Transverse colon (tissue), 4 donors: ENCODE results near the gene CAMKK1. TPM values are rescaled to one million over a fixed set of nuclear protein-coding genes. Genes with fewer than 3 reads are reported as not detected.

Experiments
- DNase-seq: peaks from one replicate; pipeline ENCODE4 v3.0.0-alpha.2; 2019
- H3K27ac ChIP-seq, 4 donors: fragments of 200-600 bp; sonication (generic); 2 replicates each; pipeline ENCODE4 v1.5.1; 2016 to 2018; ENCODE audit warnings: inconsistent platforms in 4 of 4
- H3K27me3 ChIP-seq: fragments of 200-600 bp; sonication (generic); 2 replicates; pipeline ENCODE4 v1.5.1; 2017; ENCODE audit warnings: inconsistent platforms
- H3K36me3 ChIP-seq, 4 donors: fragments of 200-600 bp; sonication (generic); 2 replicates each; pipeline ENCODE4 v1.5.1; 2017 to 2019; ENCODE audit warnings: inconsistent platforms in 4 of 4
- H3K4me1 ChIP-seq, 4 donors: fragments of 200-600 bp; sonication (generic); 2 replicates each; pipeline ENCODE4 v1.5.1; 2017 to 2020; ENCODE audit warnings: inconsistent platforms in 4 of 4
- H3K4me3 ChIP-seq, 4 donors: fragments of 200-600 bp; sonication (generic); 1 replicate in 1 of 4; 2 replicates in 3 of 4; pipeline versions ENCODE4 v1.5.1 to v1.6.1; 2017 to 2019; ENCODE audit warnings: inconsistent platforms in 4 of 4
- H3K9me3 ChIP-seq, 2 donors: fragments of 200-600 bp; sonication (generic); 2 replicates each; pipeline ENCODE4 v1.5.1; 2017 to 2019; ENCODE audit warnings: inconsistent platforms in 2 of 2
- CTCF ChIP-seq, 5 experiments: fragments of 200-600 bp in 3 of 5; fragments of 450-650 bp in 2 of 5; sonication (generic) in 3 of 5; IDR thresholded peaks; 1 replicate in 2 of 5; 2 replicates in 3 of 5; pipeline ENCODE4 v1.5.1; 2016 to 2017; ENCODE audit warnings: antibody characterized with exemption in 5 of 5, inconsistent platforms in 3 of 5, mild to moderate bottlenecking in 2 of 5, moderate library complexity in 1 of 5
- EP300 ChIP-seq: sonication (generic); formaldehyde crosslinking; IDR thresholded peaks from one replicate; pipeline ENCODE4 v1.6.1; 2017; ENCODE audit warnings: antibody characterized with exemption, low read depth
- POLR2A ChIP-seq: fragments of 450-650 bp; IDR thresholded peaks from one replicate; pipeline ENCODE4 v1.6.1; 2016; ENCODE audit warnings: antibody characterized with exemption, mild to moderate bottlenecking, moderate library complexity
- POLR2AphosphoS5 ChIP-seq, 3 donors: sonication (generic); formaldehyde crosslinking; IDR thresholded peaks; one replicate each; pipeline ENCODE4 v1.6.1; 2016; ENCODE audit warnings: antibody characterized with exemption in 3 of 3
- WGBS, 2 donors: methylation state at CpG; one replicate each; pipeline ENCODE4 v1.1.5; 2018; ENCODE audit warnings: low coverage in 1 of 2; 5-methylcytosine and 5-hydroxymethylcytosine counted together
- in situ Hi-C, 4 donors: fragments of 200-750 bp; cut with MboI; loops; one replicate each; pipeline versions ENCODE4 v1.15.0 to v1.15.1; 2017; ENCODE audit warnings: low sequenced_read_pairs in 3 of 4, low pct_ligation_motif_present in 1 of 4, low pct_unique_long_range_greater_than_20kb in 1 of 4
- intact Hi-C: fragments of 100-400 bp; cut with DNase I; formaldehyde crosslinking; loops from one replicate; pipeline ENCODE4 v1.15.1; 2023; ENCODE audit warnings: low total_unique reads
- total RNA-seq, 4 donors: library from RNA; depleted of rRNA; stranded (reverse); fragments of >200 nt; gene quantifications; one replicate each; pipeline ENCODE4 v1.1.0, GENCODE V29; 2016

CAMKK1 gene
- total RNA-seq, 4 donors from 2014 or later, result 2.9 to 31.0 (median 5.0) TPM

- TF ChIP-seq POLR2A, result no peak
- TF ChIP-seq EP300, result no peak
- no peak for TF ChIP-seq CTCF (IDR thresholded peaks at IDR 0.05)
- no peak for TF ChIP-seq POLR2AphosphoS5 (IDR thresholded peaks at IDR 0.05)
- in situ Hi-C loops, result loop anchor here (10.0 to 25.0 kb wide), 2 partner anchors 92 to 94 kb away; no protein-coding TSS in a partner anchor
- intact Hi-C loops, result no loop called here
- peak overlapping the region; percentile 52 to 65 (median 55) for H3K27ac ChIP-seq
- H3K36me3 ChIP-seq, result peaks cover 0 to 25% (median 12%) of the 10 kb centered on the region in 4 donors
- 85 to 89% methylated on average over 4 to 7 of the region's 7 CpGs for WGBS, 2 donors
- no peaks in the 10 kb centered on the region for H3K27me3 ChIP-seq
- H3K4me3 ChIP-seq, result no peak overlapping the region
- DNase-seq, result no peak
- peaks cover 0 to 14% (median 7%) of the 10 kb centered on the region in 4 donors for H3K4me1 ChIP-seq
- H3K9me3 ChIP-seq, result no peaks in the 10 kb centered on the region
These were observed 64.0 kb downstream of the CAMKK1 start for GRCh38 chr17:3828852-3829232.

GRCh38 chr17:3828151-3828851, 64.6 kb downstream of the CAMKK1 start:
- no peak for DNase-seq
- peak overlapping the region; percentile 52 to 65 (median 55) for H3K27ac ChIP-seq
- H3K27me3 ChIP-seq, result no peaks in the 10 kb centered on the region
- no peaks in the 10 kb centered on the region for H3K9me3 ChIP-seq
- TF ChIP-seq EP300 (no peak), POLR2A (no peak), POLR2AphosphoS5 (IDR thresholded peaks at IDR 0.05) (peak in 2 of 3 donors; percentile 41)
- in situ Hi-C loops, result loop anchor here (10.0 to 25.0 kb wide), 2 partner anchors 91 to 94 kb away; no protein-coding TSS in a partner anchor
- no peak overlapping the region for H3K4me3 ChIP-seq
- peaks cover 0 to 28% (median 12%) of the 10 kb centered on the region in 4 donors for H3K36me3 ChIP-seq
- WGBS, 2 donors, result 50 to 67% methylated on average over 5 to 7 of the region's 7 CpGs
- H3K4me1 ChIP-seq, result peaks cover 0 to 14% (median 7%) of the 10 kb centered on the region in 4 donors
- intact Hi-C loops, result no loop called here

- in situ Hi-C loops (loop anchor here (10.0 to 25.0 kb wide), 2 partner anchors 90 to 92 kb away; no protein-coding TSS in a partner anchor), intact Hi-C loops (no loop called here)
- peak; percentile 64 for DNase-seq
- no peaks in the 10 kb centered on the region for H3K9me3 ChIP-seq
- H3K27ac ChIP-seq, result peak overlapping the region in 2 of 4 donors; percentile 52 to 65
- TF ChIP-seq EP300, result no peak
- TF ChIP-seq POLR2A, result no peak
- no peak for TF ChIP-seq POLR2AphosphoS5 (IDR thresholded peaks at IDR 0.05)
- peak; percentile 46 to 66 (median 56) for TF ChIP-seq CTCF (IDR thresholded peaks at IDR 0.05)
- H3K27me3 ChIP-seq, result no peaks in the 10 kb centered on the region
- peaks cover 0 to 14% (median 7%) of the 10 kb centered on the region in 4 donors for H3K4me1 ChIP-seq
- WGBS, 2 donors, result 50 to 57% methylated on average over 6 of the region's 6 CpGs
- H3K4me3 ChIP-seq, result no peak overlapping the region
- H3K36me3 ChIP-seq, result peaks cover 0 to 38% (median 15%) of the 10 kb centered on the region in 4 donors
These were observed 65.6 kb downstream of the CAMKK1 start for GRCh38 chr17:3827124-3827773.

GRCh38 chr17:3826191-3826590, 66.7 kb downstream of the CAMKK1 start:
- DNase-seq, result no peak
- 90% methylated on average over 3 to 4 of the region's 4 CpGs for WGBS, 2 donors
- TF ChIP-seq POLR2AphosphoS5 (IDR thresholded peaks at IDR 0.05) (no peak), EP300 (no peak), POLR2A (no peak), CTCF (IDR thresholded peaks at IDR 0.05) (no peak)
- in situ Hi-C loops (loop anchor here (10.0 to 25.0 kb wide), 2 partner anchors 89 to 91 kb away; no protein-coding TSS in a partner anchor), intact Hi-C loops (no loop called here)
- Histone ChIP-seq H3K36me3 (peaks cover 0 to 49% (median 17%) of the 10 kb centered on the region in 4 donors), H3K27me3 (no peaks in the 10 kb centered on the region), H3K4me3 (no peak overlapping the region), H3K4me1 (peaks cover 0 to 14% (median 7%) of the 10 kb centered on the region in 4 donors), H3K9me3 (no peaks in the 10 kb centered on the region), H3K27ac (no peak overlapping the region)
